GM12872 (cell line): Measurements from ENCODE around the gene TFAP2A.

ENCODE experiments used
- TF ChIP-seq, protein P1 (sequence below): IDR thresholded peaks from 3 replicates; pipeline ENCODE4 v1.5.1; 2011; ENCODE audit warnings: low read depth, mild to moderate bottlenecking, low read length, moderate library complexity; ENCODE audit not compliant: insufficient read depth

The TFAP2A gene

DNA sequence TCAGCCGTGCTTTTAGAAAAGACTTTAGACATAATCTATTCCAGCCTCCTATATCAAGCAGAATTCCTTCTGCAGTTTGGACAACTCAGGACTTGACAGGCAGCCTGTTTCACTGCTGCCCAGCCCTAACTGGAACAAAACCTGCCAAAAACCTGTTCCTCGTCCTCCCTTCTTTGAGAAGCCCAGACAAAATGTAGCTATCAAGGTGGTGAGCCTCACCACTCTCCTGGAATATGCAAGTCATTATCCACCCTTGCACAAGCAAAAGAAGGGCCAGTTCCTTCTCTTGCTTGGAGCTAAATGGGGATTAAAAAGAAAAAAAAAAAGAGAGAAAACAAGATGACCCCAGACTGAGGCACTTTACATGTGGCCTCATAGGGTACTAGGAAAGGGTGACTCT lies 64.2 kb downstream of the TFAP2A start:
- TF ChIP-seq, protein P1, sequence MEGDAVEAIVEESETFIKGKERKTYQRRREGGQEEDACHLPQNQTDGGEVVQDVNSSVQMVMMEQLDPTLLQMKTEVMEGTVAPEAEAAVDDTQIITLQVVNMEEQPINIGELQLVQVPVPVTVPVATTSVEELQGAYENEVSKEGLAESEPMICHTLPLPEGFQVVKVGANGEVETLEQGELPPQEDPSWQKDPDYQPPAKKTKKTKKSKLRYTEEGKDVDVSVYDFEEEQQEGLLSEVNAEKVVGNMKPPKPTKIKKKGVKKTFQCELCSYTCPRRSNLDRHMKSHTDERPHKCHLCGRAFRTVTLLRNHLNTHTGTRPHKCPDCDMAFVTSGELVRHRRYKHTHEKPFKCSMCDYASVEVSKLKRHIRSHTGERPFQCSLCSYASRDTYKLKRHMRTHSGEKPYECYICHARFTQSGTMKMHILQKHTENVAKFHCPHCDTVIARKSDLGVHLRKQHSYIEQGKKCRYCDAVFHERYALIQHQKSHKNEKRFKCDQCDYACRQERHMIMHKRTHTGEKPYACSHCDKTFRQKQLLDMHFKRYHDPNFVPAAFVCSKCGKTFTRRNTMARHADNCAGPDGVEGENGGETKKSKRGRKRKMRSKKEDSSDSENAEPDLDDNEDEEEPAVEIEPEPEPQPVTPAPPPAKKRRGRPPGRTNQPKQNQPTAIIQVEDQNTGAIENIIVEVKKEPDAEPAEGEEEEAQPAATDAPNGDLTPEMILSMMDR = no peak

DNA sequence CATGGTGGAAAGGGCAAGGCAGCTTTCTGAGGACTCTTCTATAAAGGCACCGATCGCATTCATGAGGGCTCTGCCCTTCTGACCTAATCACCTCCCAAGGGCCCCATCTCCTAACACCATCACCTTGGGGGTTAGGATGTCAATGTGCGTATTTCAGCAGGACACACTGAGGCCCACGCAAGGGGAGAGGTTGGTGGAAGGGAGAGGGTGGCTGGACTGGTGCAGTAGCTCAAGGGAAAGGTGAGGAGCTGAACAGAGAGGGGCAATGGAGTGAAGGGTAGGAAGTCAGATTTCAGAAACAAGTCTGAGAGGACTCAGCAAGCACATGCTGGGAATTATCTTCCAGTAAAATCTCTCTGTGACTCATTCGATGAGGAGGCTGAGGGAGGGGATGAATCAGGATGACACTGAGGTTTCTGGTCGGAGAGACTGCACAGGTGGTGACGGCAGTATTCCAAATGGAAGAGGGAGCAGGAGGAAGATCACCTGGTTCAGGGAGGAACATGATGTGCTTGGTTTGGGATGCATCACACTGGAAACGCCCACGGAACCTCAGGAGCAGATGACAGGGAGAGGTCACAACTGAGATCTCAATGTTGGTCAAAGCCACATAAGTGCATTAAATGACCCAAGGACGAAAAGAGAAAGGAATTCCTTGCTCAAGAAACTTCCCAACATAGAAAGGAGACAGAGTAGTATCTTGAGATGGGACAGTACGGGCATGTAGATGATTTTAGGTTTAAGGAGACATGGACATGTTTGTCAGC lies 67.1 kb downstream of the TFAP2A start:
- TF ChIP-seq, protein P1 = no peak
